HG03064 (cell line): Measurements from ENCODE around the gene ZNF491.
A peak's percentile ranks its signal among the peaks of the same experiment; 100 is the strongest.
"Not testable (repeated sequence)": the region's sequence is repeated elsewhere in the genome, so short reads cannot be mapped to it uniquely, and the experiment has no call there.

Experiments
- ATAC-seq: cut with Tn5 transposase; IDR thresholded peaks from one replicate; pipeline ENCODE4 v1.9.1; 2021; ENCODE audit warnings: low read depth; ENCODE audit not compliant: unreplicated experiment

The ZNF491 gene

DNA sequence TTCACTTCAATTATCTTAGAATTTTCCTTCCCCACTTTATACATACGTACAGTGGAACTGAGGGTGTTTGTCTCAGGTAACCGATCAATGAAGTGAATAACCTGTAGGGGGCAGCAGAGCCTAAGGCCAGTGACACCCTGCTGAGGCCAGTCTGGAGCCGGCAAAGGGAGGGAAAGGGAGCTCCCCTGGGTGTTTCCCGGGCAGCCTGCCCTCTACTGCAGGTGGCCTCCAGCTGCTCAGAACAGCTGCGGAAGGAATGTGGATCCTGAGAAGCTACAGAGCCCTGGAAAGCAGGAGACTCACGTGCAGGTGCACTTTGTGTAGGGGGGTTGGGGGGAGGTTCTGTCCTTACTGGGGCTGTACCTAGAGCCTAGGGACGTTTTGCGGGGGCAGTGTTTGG, 832 bp upstream of the ZNF491 start:
- peak; percentile 54 for ATAC-seq

- ATAC-seq = no peak
These were observed 8.2 kb downstream of the ZNF491 start for GRCh38 chr19:11806354-11807098.

DNA sequence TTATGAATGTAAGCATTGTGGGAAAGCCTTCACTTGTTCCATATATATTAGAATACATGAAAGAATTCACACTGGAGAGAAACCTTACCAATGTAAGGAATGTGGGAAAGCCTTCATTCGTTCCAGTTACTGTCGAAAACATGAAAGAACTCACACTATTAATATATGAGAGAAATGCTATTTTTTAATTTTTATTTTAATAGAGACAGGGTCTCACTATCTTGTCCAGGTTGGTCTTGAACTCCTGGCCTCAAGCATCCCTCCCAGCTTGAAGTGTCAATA, 8.7 kb downstream of the ZNF491 start:
- ATAC-seq = no peak

GRCh38 chr19:11813703-11814028, 15.3 kb downstream of the ZNF491 start:
- no peak for ATAC-seq

GRCh38 chr19:11814029-11814699, 15.8 kb downstream of the ZNF491 start, which contains the start of gene ZNF440:
Gene ZNF440, plus strand, starts transcription at chr19:11814273. Its CDS starts 175 bp downstream, at chr19:11814448.
- peak; percentile 96 for ATAC-seq

- ATAC-seq = no peak
These were observed 16.3 kb downstream of the ZNF491 start for GRCh38 chr19:11814700-11815035.

GRCh38 chr19:11821474-11822109, 23.3 kb downstream of the ZNF491 start:
- ATAC-seq = no peak

DNA sequence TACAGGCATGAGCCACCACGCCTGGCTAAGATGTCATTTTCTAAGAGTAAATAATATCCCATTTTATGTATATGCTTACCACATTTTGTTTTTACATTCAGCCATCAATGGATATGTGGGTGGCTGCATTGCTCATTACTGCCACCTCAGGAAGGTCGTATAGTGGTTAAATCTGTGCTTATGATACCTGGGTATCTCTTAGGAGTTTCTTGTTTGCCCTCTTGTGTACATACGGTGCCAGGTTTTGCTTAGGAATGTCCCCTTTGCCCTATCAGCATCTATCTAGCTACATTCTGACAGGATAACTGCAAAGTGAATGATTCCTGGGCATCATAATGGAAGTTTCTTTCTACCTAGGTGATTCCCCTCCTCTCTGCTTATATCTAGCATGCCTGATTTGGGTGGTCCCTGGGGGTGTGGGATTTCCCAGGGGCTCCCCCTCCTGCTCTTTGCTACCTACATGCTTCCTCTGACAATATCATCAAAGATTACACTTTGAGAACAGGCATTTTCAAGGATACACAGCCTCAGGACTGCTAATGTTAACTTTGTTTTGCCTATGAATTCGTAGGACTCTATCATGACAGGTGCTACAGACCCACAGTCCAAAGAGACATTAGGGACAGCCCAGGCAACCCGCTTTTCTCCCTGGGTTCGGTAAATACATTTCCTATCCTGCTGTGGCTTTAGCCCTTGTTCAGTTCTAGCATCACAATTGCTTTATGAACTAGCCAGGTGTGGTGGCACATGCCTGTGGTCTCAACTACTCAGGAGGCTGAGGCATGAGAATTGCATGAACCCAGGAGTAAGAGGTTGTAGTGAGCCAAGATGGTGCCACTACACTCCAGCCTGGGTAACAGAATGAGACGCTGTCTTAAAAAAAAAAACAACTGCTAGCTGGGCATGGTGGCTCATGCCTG, 30.9 kb downstream of the ZNF491 start:
- ATAC-seq = not testable (repeated sequence)

GRCh38 chr19:11832253-11832912, 34.1 kb downstream of the ZNF491 start:
- ATAC-seq = no peak

- no peak for ATAC-seq
These were observed 35.2 kb downstream of the ZNF491 start for GRCh38 chr19:11833541-11833940.

DNA sequence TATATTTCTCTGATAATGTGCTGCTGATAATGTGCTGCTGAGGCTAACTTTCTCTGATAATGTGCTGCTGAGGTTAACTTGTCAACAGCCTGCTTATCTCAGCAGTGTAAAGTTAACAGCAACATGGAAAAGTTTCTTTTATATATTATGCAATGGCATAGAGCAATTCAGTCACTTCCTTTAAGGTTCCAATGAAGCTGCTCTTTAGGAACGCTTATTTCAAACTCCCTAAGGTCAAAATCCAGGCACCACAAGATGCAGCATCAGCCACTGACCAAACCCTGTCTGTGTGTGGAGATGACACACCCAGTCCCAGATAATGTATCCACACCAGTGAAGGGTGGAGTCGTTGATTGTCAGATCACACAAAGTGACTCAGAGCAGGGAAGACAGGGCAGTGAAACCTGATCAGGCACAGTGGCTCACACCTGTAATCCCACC, 37.3 kb downstream of the ZNF491 start:
- ATAC-seq = not testable (repeated sequence)

DNA sequence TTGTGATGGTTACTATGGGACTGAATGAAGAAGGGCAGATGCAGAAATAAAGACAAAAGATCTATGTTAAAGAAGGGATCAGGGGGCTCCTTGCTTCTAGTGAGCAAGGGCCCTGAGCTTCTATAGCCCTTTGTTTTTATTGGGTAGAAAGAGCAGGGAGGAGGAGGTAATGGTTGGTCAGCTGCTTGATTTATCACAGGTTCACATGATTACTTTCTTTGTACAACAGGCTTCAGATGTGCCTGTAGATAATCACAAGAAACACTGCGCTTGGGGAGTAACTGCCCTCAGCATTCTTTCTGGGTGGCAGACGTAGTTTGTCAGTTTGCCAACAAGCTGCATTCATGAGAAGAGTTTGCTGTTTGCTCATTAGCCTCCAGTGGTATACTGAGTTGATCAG, 45.4 kb downstream of the ZNF491 start:
- ATAC-seq = no peak

- ATAC-seq = not testable (repeated sequence)
These were observed 49.3 kb downstream of the ZNF491 start for GRCh38 chr19:11847615-11848014.

GRCh38 chr19:11848200-11848593, 49.9 kb downstream of the ZNF491 start:
- no peak for ATAC-seq

GRCh38 chr19:11848594-11849469, 50.5 kb downstream of the ZNF491 start, which contains the start of gene ZNF439:
Gene ZNF439, plus strand, starts transcription at chr19:11848726. Its CDS starts 142 bp downstream, at chr19:11848868.
- ATAC-seq = no peak

- ATAC-seq = not testable (repeated sequence)
These were observed 52.0 kb downstream of the ZNF491 start for GRCh38 chr19:11850289-11850688.

- no peak for ATAC-seq
These were observed 55.0 kb downstream of the ZNF491 start for GRCh38 chr19:11853358-11853757.

GRCh38 chr19:11856596-11857250, 58.4 kb downstream of the ZNF491 start:
- ATAC-seq = no peak
